Measurements from ENCODE around the gene GGN.
A peak's percentile ranks its signal among the peaks of the same experiment; 100 is the strongest.
"Not testable (repeated sequence)": the region's sequence is repeated elsewhere in the genome, so short reads cannot be mapped to it uniquely, and the experiment has no call there.

The GGN gene

DNA sequence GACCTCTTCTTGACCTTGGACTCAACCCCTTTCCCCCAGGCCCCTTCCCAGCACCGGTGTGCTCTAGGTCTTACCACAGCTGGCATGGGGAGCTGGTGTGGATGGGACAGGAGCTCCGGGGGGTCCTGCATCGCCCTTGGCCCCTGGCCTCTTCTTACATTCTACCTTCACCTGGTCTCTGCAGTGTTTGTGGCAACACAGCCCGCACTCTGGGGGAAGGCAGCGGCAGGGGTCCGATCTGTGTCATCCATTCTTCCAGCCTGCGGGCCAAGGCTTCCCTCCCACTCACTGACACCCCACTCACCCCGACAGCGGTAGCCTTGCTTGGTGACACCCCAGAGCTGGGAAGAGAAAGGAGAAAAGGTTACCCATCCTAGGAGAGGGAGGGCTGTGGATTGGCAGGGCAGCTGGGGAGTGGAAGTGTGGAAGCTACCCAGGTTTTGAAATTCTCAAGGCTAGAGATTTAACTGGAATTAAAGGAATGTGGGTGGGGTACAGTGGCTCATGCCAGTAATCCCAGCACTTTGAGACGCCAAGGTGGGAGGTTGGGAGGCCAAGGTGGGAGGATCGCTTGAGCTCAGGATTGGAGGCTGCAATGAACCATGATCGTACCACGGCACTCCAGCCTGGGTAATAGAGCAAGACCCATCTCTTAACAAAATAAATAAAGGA lies 23.3 kb upstream of the GGN start:
- DNase-seq: no peak

DNA sequence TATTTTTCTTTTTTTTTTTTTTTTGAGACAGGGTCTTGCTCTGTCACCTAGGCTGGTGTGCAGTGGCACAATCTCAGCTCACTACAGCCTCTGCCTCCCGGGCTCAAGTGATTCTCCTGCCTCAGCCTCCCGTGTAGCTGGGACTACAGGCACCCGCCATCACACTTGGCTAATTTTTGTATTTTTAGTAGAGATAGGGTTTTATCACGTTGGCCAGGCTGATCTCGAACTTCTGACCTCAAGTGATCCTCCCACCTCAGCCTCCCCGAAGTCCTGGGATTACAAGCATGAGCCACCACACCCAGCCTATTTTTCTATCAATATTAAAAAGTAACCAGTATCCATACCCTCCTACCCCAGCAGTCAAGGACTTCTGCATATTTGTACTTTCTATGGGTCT lies 22.6 kb upstream of the GGN start:
- DNase-seq: not testable (repeated sequence)

GRCh38 chr19:38409631-38410133 lies 21.8 kb upstream of the GGN start:
- DNase-seq: no peak

DNA sequence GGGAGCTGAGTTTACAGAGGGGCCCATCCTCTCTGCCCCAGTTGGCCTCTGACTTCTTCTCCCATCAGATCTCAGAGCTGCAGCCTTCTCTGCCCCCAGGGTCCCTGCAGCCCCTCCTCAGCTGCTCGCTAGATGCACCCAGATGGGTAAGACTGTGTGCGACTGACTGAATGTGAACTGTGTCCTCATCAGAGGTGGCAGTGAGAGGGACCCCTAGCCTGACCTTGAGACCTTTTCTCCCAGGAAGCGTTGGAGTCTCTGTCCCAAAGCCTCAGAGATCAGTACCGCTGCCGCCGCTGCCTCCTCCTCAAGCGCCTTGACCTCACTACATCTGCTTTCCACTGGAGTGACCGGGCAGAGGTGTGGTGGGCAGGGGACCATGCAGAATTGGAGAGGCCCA lies 17.4 kb upstream of the GGN start:
- no peak for DNase-seq

- DNase-seq: no peak
These were observed 17.0 kb upstream of the GGN start for GRCh38 chr19:38404858-38405257.

GRCh38 chr19:38402967-38403674 lies 15.3 kb upstream of the GGN start, which contains the start of gene FAM98C:
FAM98C (plus strand) TSS chr19:38403093; CDS start chr19:38403154, 61 bp downstream.
- peak; percentile 94 for DNase-seq

- no peak for DNase-seq
These were observed 14.8 kb upstream of the GGN start for GRCh38 chr19:38402623-38402966.

DNA sequence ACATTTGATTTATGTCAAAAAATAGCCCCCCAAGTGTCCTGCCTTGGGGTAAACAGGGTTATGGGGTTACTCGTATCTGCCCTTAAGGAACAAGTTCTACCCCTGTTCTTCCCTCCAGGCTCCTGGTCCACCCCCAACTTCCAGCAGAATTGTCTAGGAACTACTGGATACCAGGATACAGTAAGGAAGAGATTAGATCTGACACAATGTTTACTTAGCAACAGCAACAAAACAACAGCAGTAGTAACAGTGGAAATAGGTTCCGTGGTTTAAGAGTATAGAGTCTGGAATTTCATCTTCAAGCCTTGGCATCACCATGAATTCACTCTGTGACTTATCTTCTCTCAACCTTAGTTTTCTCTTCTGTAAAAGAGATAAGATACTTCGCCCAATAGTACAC lies 13.3 kb upstream of the GGN start:
- DNase-seq: no peak

DNA sequence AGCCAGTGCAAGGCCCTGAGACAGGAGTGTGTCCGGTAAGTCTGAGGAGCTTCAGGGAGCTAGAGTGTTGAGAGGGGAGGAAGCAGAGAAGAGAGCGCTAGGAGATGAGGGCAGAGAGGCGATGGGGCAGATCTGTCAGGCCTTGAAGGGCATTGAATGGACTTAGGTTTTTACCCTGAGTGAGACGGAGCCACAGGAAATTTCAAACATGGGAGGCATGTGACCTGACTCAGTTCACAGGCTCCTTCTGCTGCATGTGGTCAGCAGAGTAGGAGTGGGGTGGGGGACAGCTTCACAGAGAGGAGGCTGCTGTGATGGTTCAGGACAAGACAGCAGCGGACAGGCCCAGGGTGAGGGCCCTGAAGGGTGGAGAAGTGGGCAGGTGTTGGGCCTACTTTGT lies 12.5 kb upstream of the GGN start:
- no peak for DNase-seq

DNA sequence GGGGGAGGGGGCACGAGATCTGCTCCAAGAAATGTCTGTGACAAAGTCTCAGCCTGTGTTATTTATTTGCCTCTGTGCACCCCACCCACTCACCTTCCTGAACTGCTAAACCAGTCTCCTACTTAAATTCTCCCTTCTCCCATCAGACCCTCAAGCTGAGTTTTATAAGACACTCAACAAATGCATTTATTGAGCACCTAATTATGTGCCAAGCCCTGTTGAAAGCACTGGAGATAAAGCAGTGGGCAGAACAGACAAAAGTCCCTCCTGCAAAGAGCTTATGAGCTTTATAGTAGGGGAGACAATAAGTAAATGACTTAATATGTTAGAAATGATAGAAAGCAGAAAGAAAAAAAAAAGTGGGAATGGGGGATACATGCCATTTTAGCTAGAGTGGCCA lies 11.7 kb upstream of the GGN start:
- no peak for DNase-seq

- DNase-seq: no peak
These were observed 11.2 kb upstream of the GGN start for GRCh38 chr19:38399081-38399480.

DNA sequence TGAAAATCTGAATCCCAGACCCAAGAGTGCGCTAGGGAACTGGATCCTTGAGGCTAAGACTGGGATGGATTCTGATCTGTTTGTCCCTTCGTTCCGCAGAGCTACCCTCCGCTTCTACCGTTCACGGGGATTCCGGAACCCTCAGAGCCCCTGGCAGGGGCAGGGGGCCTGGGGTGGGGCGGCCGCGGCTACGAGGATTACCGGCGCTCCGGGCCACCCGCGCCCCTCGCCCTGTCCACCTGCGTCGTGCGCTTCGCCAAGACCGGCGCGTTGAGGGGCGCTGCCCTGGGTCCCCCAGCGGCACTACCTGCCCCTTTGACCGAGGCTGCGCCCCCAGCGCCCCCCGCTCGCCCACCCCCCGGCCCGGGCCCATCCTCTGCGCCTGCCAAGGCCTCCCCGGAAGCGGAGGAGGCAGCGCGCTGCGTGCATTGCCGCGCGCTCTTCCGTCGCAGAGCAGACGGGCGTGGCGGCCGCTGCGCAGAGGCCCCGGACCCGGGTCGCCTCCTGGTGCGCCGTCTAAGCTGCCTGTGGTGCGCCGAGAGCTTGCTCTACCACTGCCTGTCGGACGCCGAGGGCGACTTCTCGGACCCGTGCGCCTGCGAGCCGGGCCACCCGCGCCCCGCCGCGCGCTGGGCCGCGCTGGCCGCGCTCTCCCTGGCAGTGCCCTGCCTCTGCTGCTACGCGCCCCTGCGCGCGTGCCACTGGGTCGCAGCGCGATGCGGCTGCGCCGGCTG lies 7.7 kb upstream of the GGN start:
- no peak for DNase-seq

GRCh38 chr19:38394488-38394887 lies 6.7 kb upstream of the GGN start:
- DNase-seq: no peak

DNA sequence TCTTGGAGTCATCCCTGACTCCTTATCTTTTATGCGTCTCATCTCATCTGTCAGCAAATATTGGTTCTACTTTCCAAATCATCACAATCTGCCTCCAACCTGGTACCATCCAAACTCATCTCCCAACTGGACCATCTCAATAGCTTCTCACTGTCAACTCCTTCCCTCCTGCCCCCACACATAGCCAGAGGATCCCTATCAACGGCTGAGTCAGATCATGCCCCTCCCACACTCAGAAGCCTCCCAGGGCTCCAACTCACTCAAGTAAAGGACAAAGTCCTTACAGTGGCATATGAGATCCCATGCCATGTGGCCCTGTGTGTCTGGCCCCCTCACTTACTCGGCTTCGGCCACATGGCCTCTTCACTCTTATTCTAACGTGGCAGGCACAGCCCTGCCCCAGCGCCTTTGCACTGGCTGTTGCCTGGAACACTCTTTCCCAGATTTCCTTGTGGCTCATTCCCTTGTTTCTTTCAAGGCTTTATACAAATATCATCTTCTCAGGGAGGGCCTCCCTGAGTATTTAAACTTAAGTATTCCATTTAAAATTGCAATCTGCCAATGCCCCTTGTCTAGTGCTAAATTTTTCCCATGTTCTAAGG lies 5.0 kb upstream of the GGN start:
- no peak for DNase-seq

GRCh38 chr19:38391911-38392464 lies 4.2 kb upstream of the GGN start:
- DNase-seq: no peak

GRCh38 chr19:38389957-38390924 lies 2.4 kb upstream of the GGN start:
- DNase-seq: no peak

DNA sequence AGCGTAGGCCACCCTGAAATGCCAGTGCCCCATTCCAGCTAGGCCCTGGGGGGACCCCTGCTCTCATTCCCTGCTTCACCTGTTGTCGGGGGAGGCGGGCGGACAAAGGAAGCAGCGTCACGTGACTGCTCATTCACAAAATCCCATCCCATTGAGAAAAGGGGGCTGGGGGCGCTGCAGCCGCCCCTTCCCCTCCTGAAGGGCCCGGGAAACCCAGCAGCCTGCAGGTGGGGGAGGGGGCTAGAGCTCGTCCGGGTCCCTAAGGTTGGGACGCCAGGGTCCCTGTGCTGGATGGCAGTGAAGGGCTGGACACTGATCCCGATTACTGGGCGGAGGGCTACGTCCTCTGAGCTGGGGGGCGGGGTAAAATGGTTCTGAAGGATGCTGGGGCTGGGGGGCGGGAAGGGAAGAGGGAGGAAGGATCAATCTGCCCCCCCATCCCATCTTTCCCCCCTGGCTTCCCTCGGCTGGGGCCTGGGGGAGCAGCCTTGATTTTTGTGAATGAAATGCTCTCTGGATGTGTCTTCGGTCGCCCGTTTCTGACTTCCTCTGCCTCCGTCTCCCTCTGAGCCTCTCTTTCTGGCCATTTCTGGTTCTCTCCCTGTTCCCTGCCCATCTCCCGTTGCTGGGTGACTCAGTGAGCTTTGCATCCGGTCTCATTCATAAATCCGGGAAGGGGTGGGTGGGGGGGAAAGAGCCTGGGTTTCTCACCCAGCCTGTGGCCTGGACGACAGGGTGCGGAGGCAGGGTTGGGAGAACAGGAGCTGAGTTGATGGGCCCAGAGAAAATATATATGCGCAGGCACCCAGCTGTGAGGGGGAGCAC lies 1.5 kb upstream of the GGN start:
- DNase-seq: no peak

DNA sequence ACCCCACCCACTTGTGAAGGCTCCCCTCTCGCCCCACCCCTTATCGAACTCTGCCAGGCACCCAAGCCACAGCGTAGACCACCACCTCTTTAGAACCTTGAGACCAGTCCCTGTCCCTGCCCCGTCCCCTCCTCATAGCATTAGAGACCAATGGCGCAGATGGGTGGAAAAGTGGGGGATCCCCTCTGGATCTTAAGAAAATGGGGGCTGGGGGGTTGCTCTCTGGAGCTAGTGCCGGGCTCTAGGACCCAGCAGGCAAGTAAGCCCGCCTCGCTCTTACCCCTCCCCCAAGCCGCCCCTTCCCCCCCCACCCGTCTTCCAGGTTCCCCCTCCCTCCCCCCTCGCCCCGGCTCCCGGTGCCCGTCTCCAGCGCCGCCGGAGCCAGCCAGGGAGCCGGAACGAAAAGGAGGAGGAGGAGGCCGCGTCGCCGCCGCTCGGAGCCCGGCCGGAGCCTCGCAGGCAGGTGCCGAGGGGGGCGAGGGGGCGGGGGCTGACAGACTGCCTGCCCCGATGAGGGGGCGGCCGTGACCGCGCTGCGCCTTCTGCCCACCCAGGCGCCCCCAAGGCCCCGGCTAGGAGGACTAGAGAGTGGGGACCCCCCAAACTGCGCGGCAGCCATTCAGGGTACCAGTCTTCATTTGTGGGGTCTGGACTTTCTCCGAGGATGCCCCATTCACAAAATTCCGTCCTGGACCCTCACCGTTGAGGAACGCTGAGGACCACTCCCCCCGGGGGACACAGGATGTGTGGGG lies 691 bp upstream of the GGN start, which contains the start of gene SPRED3:
Gene SPRED3 (plus strand): TSS at position 349 of the 752 bp plus-strand sequence. CDS start 1,606 bp downstream, outside the sequence.
- no peak for DNase-seq

DNA sequence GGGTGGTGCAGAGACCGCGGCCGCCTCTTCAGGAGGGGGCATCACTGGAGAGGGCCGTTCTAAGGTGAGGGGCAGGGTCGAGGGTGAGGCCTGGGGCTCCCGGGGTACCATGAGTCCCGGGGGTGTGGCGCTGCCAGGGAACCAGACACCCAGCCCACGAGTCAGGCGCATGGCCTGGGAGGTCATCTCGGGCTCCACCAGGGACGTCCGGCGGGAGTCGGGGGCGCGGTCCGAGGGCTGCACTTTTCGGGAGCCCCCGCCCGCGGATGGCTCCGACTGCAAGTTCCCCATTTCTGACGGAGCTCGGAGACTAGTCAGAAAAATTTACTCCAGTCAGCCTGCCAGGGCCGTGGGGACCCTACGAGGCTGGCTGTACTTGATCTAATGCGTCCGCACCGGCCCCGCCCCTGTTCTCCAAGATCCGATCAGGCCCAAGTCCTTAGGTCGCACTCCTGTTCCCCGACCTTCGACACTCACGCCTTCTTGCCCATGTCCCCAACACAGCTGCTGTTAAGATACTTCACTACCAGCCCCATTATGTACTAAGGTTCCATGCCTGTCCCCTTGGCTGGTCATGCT lies 774 bp downstream of the GGN start:
- peak; percentile 43 for DNase-seq

Data from GDM1 (cell line).